Uterus (tissue), 2 donors: ENCODE measurements around the gene KCNAB2.

Experiments
- CTCF ChIP-seq, 4 experiments: fragments of 200-600 bp in 2 of 4; fragments of 450-650 bp in 2 of 4; sonication (generic) in 2 of 4; IDR thresholded peaks; one replicate each; pipeline ENCODE4 v1.5.1; 2016 to 2019; ENCODE audit warnings: antibody characterized with exemption in 4 of 4, mild to moderate bottlenecking in 2 of 4, moderate library complexity in 1 of 4
- POLR2A ChIP-seq, 2 donors: fragments of 450-650 bp; IDR thresholded peaks; one replicate each; pipeline ENCODE4 v1.6.1; 2016; ENCODE audit warnings: antibody characterized with exemption in 2 of 2, mild to moderate bottlenecking in 1 of 2, moderate library complexity in 1 of 2

- TF ChIP-seq CTCF (IDR thresholded peaks at IDR 0.05) (no peak), POLR2A (IDR thresholded peaks at IDR 0.05) (no peak)
Measured at GRCh38 chr1:6149597-6149996, 103.9 kb downstream of the KCNAB2 start.
